OCI-LY3 (cell line): Measurements from ENCODE around the gene EYS.

Source experiments
- H2AFZ ChIP-seq: fragments of 200-600, 300-600 bp; shearing (Covaris generic); 2 replicates; pipeline ENCODE4 v1.6.0; 2014; ENCODE audit warnings: antibody characterized with exemption, low read depth, low read length
- H3K27ac ChIP-seq: fragments of 200-600, 300-600 bp; sonication (generic); 2 replicates; pipeline ENCODE4 v1.5.1; 2014; ENCODE audit warnings: mild to moderate bottlenecking, low read length, moderate library complexity, mixed read lengths
- H3K27me3 ChIP-seq: fragments of 200-600, 300-600 bp; sonication (generic); 2 replicates; pipeline ENCODE4 v1.6.1; 2014; ENCODE audit warnings: low read depth, low read length, mixed read lengths
- H3K36me3 ChIP-seq: fragments of 200-600, 300-600 bp; sonication (generic); replicated peaks from 2 replicates; pipeline ENCODE3; 2014; ENCODE audit warnings: low read depth, low read length, mixed read lengths
- H3K4me1 ChIP-seq: fragments of 300-600, 200-600 bp; sonication (generic); 2 replicates; pipeline ENCODE4 v1.6.1; 2014; ENCODE audit warnings: low read length, mixed read lengths
- H3K4me2 ChIP-seq: fragments of 200-600, 300-600 bp; sonication (generic); 2 replicates; pipeline ENCODE4 v1.6.1; 2014; ENCODE audit warnings: low read length, mixed read lengths
- H3K4me3 ChIP-seq: fragments of 300-600, 200-600 bp; sonication (generic); 2 replicates; pipeline ENCODE4 v1.5.1; 2014; ENCODE audit warnings: antibody characterized with exemption, mild to moderate bottlenecking, low read length, moderate library complexity
- H3K79me2 ChIP-seq: fragments of 300-600, 200-600 bp; shearing (Covaris generic); 2 replicates; pipeline ENCODE4 v1.6.1; 2014; ENCODE audit warnings: mild to moderate bottlenecking, low read length, mixed read lengths
- H3K9ac ChIP-seq: fragments of 300-600, 200-600 bp; shearing (Covaris generic); 2 replicates; pipeline ENCODE4 v1.6.0; 2014; ENCODE audit warnings: mild to moderate bottlenecking, low read length, moderate library complexity
- H3K9me3 ChIP-seq: fragments of 200-600, 300-600 bp; shearing (Covaris generic); 2 replicates; pipeline ENCODE4 v1.6.1; 2014; ENCODE audit warnings: low read length, mixed read lengths; ENCODE audit not compliant: insufficient read depth
- H4K20me1 ChIP-seq: fragments of 200-600, 300-600 bp; sonication (generic); 2 replicates; pipeline ENCODE4 v1.6.1; 2016; ENCODE audit warnings: low read length, mixed read lengths; ENCODE audit not compliant: insufficient read depth
- EZH2phosphoT487 ChIP-seq: fragments of 200-600 bp; shearing (Covaris generic); IDR thresholded peaks from 2 replicates; pipeline ENCODE4 v1.6.1; 2018; ENCODE audit warnings: antibody characterized with exemption, mixed run types, low read depth
- TF ChIP-seq, protein P1 (sequence below): fragments of 200-600, 300-600 bp; sonication (generic); IDR thresholded peaks from 2 replicates; pipeline ENCODE4 v1.5.1; 2014; ENCODE audit warnings: antibody characterized with exemption, low read length, low read depth

The EYS gene

DNA sequence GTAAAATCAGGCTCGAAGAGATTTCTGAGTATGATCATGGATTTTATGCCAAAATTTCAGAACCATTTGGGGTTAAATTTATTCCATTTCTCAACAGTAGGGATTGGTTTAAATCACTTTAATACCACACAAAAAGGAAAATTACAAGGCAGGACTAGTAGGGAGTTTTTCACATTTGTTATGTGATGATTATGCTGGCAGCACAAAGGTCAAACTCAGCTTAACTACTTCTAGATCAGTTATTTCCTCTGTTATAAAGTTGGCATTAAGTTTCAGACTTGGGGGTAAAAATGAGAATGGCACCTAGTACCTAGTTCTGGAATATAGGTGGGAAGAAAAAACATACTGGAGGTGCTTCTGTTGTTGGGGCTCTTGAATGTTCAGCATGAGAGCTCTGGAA lies 2031.9 kb downstream of the EYS start:
- H3K27me3 ChIP-seq = no peaks in the 10 kb centered on the region
- H3K79me2 ChIP-seq = peaks cover 73% of the 10 kb centered on the region
- peaks cover 85% of the 10 kb centered on the region for H4K20me1 ChIP-seq
- H3K9ac ChIP-seq = no peak overlapping the region
- H3K4me3 ChIP-seq = no peak overlapping the region
- peaks cover 8% of the 10 kb centered on the region for H3K36me3 ChIP-seq
- H3K9me3 ChIP-seq = no peaks in the 10 kb centered on the region
- H3K27ac ChIP-seq = no peak overlapping the region
- peaks cover 8% of the 10 kb centered on the region for H3K4me1 ChIP-seq
- no peak for TF ChIP-seq EZH2phosphoT487
- TF ChIP-seq, protein P1, sequence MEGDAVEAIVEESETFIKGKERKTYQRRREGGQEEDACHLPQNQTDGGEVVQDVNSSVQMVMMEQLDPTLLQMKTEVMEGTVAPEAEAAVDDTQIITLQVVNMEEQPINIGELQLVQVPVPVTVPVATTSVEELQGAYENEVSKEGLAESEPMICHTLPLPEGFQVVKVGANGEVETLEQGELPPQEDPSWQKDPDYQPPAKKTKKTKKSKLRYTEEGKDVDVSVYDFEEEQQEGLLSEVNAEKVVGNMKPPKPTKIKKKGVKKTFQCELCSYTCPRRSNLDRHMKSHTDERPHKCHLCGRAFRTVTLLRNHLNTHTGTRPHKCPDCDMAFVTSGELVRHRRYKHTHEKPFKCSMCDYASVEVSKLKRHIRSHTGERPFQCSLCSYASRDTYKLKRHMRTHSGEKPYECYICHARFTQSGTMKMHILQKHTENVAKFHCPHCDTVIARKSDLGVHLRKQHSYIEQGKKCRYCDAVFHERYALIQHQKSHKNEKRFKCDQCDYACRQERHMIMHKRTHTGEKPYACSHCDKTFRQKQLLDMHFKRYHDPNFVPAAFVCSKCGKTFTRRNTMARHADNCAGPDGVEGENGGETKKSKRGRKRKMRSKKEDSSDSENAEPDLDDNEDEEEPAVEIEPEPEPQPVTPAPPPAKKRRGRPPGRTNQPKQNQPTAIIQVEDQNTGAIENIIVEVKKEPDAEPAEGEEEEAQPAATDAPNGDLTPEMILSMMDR = no peak
- no peak overlapping the region for H2AFZ ChIP-seq
- no peak overlapping the region for H3K4me2 ChIP-seq

DNA sequence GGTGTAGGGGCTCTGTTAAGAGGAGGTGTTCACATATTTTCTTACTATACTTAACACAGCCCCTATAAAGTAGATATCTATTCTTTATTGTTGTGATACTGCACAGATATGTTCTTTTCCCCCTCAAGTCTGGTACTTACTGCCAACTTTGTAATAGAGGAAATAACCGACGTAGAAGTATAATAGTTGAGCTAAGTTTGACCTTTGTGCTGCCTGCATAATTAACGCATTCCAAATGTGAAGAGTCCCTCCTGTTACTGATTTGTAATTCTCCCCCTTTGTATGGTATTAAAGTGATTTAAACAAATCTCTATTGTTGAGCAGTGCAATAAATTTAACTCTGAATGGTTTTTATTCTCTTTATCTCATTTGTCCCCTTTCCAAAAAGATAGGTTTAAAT lies 2032.4 kb downstream of the EYS start:
- H3K27me3 ChIP-seq = no peaks in the 10 kb centered on the region
- H3K4me2 ChIP-seq = no peak overlapping the region
- TF ChIP-seq EZH2phosphoT487 = no peak
- TF ChIP-seq, protein P1 = no peak

DNA sequence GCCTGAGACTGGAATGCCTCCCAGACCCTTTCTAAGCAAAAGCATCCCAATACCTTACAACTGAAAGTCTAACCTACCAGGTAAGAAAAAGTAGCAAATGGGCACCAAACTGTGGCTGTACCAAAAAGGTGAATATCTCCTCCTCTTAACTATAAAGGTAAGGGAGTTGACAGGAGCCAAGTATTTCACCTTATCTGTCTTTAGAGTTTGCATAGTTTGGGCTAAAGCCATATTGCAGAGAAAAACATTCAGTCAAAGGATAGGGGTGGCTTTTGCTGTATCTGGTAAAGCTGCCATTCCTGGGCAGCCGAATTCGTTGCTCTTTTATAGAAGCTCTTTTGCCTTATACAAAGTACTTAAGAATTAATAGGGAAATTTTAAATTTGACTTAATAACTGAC lies 2033.3 kb downstream of the EYS start:
- no peak overlapping the region for H3K27ac ChIP-seq
- H3K4me2 ChIP-seq = no peak overlapping the region
- no peak overlapping the region for H3K9ac ChIP-seq
- no peak overlapping the region for H3K4me3 ChIP-seq
- H3K79me2 ChIP-seq = peaks cover 76% of the 10 kb centered on the region
- H4K20me1 ChIP-seq = peaks cover 84% of the 10 kb centered on the region
- H3K4me1 ChIP-seq = peaks cover 8% of the 10 kb centered on the region
- no peak overlapping the region for H2AFZ ChIP-seq
- H3K36me3 ChIP-seq = peaks cover 8% of the 10 kb centered on the region
- H3K9me3 ChIP-seq = no peaks in the 10 kb centered on the region
- no peaks in the 10 kb centered on the region for H3K27me3 ChIP-seq
- TF ChIP-seq EZH2phosphoT487 = no peak
- TF ChIP-seq, protein P1 = no peak

More for the DNA sequence above, 2032.4 kb downstream of the EYS start:
- no peak overlapping the region for H3K9ac ChIP-seq
- H3K36me3 ChIP-seq = peaks cover 8% of the 10 kb centered on the region
- H3K4me3 ChIP-seq = no peak overlapping the region
- H3K4me1 ChIP-seq = peaks cover 8% of the 10 kb centered on the region
- no peaks in the 10 kb centered on the region for H3K9me3 ChIP-seq
- peaks cover 74% of the 10 kb centered on the region for H3K79me2 ChIP-seq
- H2AFZ ChIP-seq = no peak overlapping the region
- H3K27ac ChIP-seq = no peak overlapping the region
- peaks cover 85% of the 10 kb centered on the region for H4K20me1 ChIP-seq

DNA sequence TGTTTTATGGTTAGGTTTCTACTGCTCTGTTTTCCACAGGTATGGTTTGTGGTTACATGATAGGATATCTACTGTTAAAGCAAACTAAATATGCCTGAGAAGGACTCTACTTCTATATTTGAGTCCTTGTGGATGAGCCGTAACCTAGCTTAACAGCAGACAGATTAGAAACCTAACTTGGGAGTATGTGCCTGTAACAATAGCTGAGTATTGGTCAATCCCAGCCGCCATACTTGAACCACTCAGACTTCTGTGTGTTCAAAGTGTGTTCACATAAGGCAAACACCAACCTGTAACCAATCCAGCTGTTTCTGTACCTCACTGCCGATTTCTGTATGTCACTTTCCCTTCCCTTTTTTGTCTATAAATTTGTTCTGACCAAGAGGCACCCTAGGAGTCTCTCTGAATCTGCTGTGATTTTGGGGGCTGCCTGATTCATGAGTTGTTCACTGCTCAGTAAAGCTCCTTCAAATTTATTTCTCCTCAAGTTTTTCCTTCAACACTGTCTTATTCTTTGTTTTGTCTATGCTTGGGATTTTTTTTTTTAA lies 2034.4 kb downstream of the EYS start:
- TF ChIP-seq, protein P1 = no peak
- TF ChIP-seq EZH2phosphoT487 = no peak
- Histone ChIP-seq H2AFZ (no peak overlapping the region), H3K4me3 (no peak overlapping the region), H3K27me3 (no peaks in the 10 kb centered on the region), H3K4me1 (peaks cover 8% of the 10 kb centered on the region), H3K4me2 (no peak overlapping the region), H4K20me1 (peaks cover 87% of the 10 kb centered on the region), H3K27ac (no peak overlapping the region), H3K36me3 (peaks cover 8% of the 10 kb centered on the region), H3K9me3 (no peaks in the 10 kb centered on the region), H3K79me2 (peaks cover 81% of the 10 kb centered on the region), H3K9ac (no peak overlapping the region)
